K562 (cell line): ENCODE results near the gene ATP8A1. TPM values are rescaled to one million over a fixed set of nuclear protein-coding genes. Genes with fewer than 3 reads are reported as not detected.

Experiments
- ATAC-seq: fragments of 200-7000 bp; cut with Tn5 transposase; 3 replicates; pipeline ENCODE4 v1.9.1; 2020; ENCODE audit warnings: moderate library complexity
- BruUV-seq: library from RNA; stranded (reverse); fragments of 400-500 nt; replicated peaks from 2 replicates; lab custom pipeline; 2021; lab: Mats Ljungman, UMichigan
- CTCF ChIA-PET: fragments of 300-600 bp; formaldehyde crosslinking; extraction: SDS; loops from one replicate; lab custom pipeline; 2021; ENCODE audit warnings: low intra/inter-chr PET ratio; lab: Yijun Ruan, JAX
- POLR2A ChIA-PET: fragments of 300-600, 350-650 bp; sonication (Branson Sonifier 250); formaldehyde crosslinking; extraction: SDS; loops from one replicate; lab custom pipeline; 2021; ENCODE audit warnings: antibody characterized with exemption, inconsistent platforms; lab: Yijun Ruan, JAX
- DNase-seq, 4 experiments: peaks; one replicate each; pipeline versions ENCODE4 v3.0.0 to v3.0.0-alpha.2; 2011 to 2018; ENCODE audit warnings: low spot score in 3 of 4, mixed read lengths in 3 of 4; ENCODE audit errors: extremely low read depth in 1 of 4
- FAIRE-seq: peaks from 2 replicates; lab custom pipeline; 2011; peaks lifted over from hg19 to GRCh38; lab: Jason Lieb, UNC
- H2AFZ ChIP-seq: 2 replicates; pipeline ENCODE4 v1.6.0; 2011; ENCODE audit warnings: low read depth, low read length, control low read depth, inconsistent platforms
- H3K27ac ChIP-seq: fragments of 200-600 bp; 3 replicates; pipeline ENCODE4 v1.8.0; 2011; ENCODE audit warnings: low read depth, mild to moderate bottlenecking, control low read depth, inconsistent platforms, low read length, moderate library complexity, mixed read lengths; ENCODE audit errors: extremely low read depth
- H3K27me3 ChIP-seq, 2 experiments: fragments of 300-600 bp in 1 of 2; 2 replicates in 1 of 2; 3 replicates in 1 of 2; pipeline versions ENCODE4 v1.6.0 to v1.8.0; 2011; ENCODE audit warnings: inconsistent platforms in 2 of 2, low read length in 2 of 2, mild to moderate bottlenecking in 1 of 2, mixed read lengths in 1 of 2, moderate library complexity in 1 of 2; ENCODE audit not compliant: control insufficient read depth in 2 of 2, insufficient read depth in 2 of 2
- H3K36me3 ChIP-seq: fragments of 300-600 bp; 3 replicates; pipeline ENCODE4 v1.8.0; 2011; ENCODE audit warnings: mild to moderate bottlenecking, low read length, inconsistent platforms; ENCODE audit not compliant: control insufficient read depth, insufficient read depth
- H3K4me1 ChIP-seq, 2 experiments: fragments of 200-600 bp in 1 of 2; replicated peaks in 1 of 2; 2 replicates in 1 of 2; 3 replicates in 1 of 2; pipeline versions ENCODE4 v1.5.1 to v1.8.0; 2011; ENCODE audit warnings: inconsistent platforms in 2 of 2, low read length in 2 of 2, mild to moderate bottlenecking in 1 of 2, mixed read lengths in 1 of 2, moderate library complexity in 1 of 2; ENCODE audit not compliant: control insufficient read depth in 2 of 2, insufficient read depth in 2 of 2
- H3K4me2 ChIP-seq: 2 replicates; pipeline ENCODE4 v1.6.1; 2011; ENCODE audit warnings: low read length, control low read depth, inconsistent platforms, mixed read lengths; ENCODE audit not compliant: insufficient read depth
- H3K4me3 ChIP-seq: fragments of 200-600 bp; sonication (generic), shearing (Covaris generic); 2 replicates; pipeline ENCODE4 v1.5.1; 2016; ENCODE audit warnings: control low read depth, inconsistent platforms
- H3K79me2 ChIP-seq: fragments of 200-600 bp; 3 replicates; pipeline ENCODE4 v1.8.0; 2011; ENCODE audit warnings: low read length, inconsistent platforms; ENCODE audit not compliant: control insufficient read depth, insufficient read depth
- H3K9ac ChIP-seq, 2 experiments: 2 replicates each; pipeline versions ENCODE4 v1.6.0 to v1.6.1; 2011; ENCODE audit warnings: low read depth in 2 of 2, low read length in 2 of 2, control low read depth in 1 of 2, inconsistent platforms in 1 of 2, mild to moderate bottlenecking in 1 of 2, mixed read lengths in 1 of 2; ENCODE audit not compliant: insufficient read depth in 1 of 2
- H3K9me1 ChIP-seq: one replicate; pipeline ENCODE4 v1.6.0; 2011; ENCODE audit warnings: inconsistent platforms, mild to moderate bottlenecking, low read length, moderate library complexity; ENCODE audit not compliant: control insufficient read depth, insufficient read depth
- H3K9me3 ChIP-seq: replicated peaks from 2 replicates; pipeline ENCODE4 v1.5.1; 2011; ENCODE audit warnings: low read depth, low read length, inconsistent platforms; ENCODE audit not compliant: control insufficient read depth, insufficient read depth
- H4K20me1 ChIP-seq: replicated peaks from 2 replicates; pipeline ENCODE4 v1.6.1; 2011; ENCODE audit warnings: low read length, inconsistent platforms, mixed read lengths; ENCODE audit not compliant: control insufficient read depth, insufficient read depth
- ARHGAP35 ChIP-seq: fragments of 450-650 bp; IDR thresholded peaks from 2 replicates; pipeline ENCODE4 v1.6.1; 2018; ENCODE audit not compliant: partially characterized antibody
- ATF1 ChIP-seq, 2 experiments: fragments of 450-650 bp in 1 of 2; IDR thresholded peaks; 2 replicates each; pipeline ENCODE4 v1.6.1; 2016; ENCODE audit warnings: missing compliant biosample characterization in 1 of 2, missing genetic modification characterization in 1 of 2
- GATAD2B ChIP-seq: fragments of 450-650 bp; IDR thresholded peaks from 2 replicates; pipeline ENCODE4 v1.6.1; 2017; ENCODE audit warnings: mild to moderate bottlenecking, borderline replicate concordance
- GMEB1 ChIP-seq: fragments of 250-450 bp; sonication (Bioruptor Pico); IDR thresholded peaks from 2 replicates; pipeline ENCODE4 v1.4.0; 2020; ENCODE audit warnings: mild to moderate bottlenecking
- HNRNPK ChIP-seq: fragments of 200-400 bp; formaldehyde crosslinking; IDR thresholded peaks from one replicate; pipeline ENCODE4 v1.6.1; 2018; ENCODE audit warnings: mild to moderate bottlenecking, low read depth, low read length; ENCODE audit not compliant: poor library complexity, severe bottlenecking
- MCM7 ChIP-seq, 2 experiments: fragments of 450-650 bp; IDR thresholded peaks; 2 replicates each; pipeline ENCODE4 v1.6.1; 2016 to 2018
- MED1 ChIP-seq: sonication (generic); formaldehyde crosslinking; IDR thresholded peaks from 2 replicates; pipeline ENCODE4 v1.8.1; 2023; ENCODE audit warnings: missing genetic modification reagents, borderline replicate concordance
- NFIC ChIP-seq: fragments of 450-650 bp; IDR thresholded peaks from 2 replicates; pipeline ENCODE4 v1.6.1; 2017; ENCODE audit warnings: mild to moderate bottlenecking, inconsistent platforms
- NR2F6 ChIP-seq: fragments of 450-650 bp; formaldehyde crosslinking; IDR thresholded peaks from 2 replicates; pipeline ENCODE4 v1.4.0; 2020; ENCODE audit warnings: mild to moderate bottlenecking
- RCOR1 ChIP-seq, 2 experiments: IDR thresholded peaks; 2 replicates each; pipeline ENCODE4 v1.6.1; 2012; ENCODE audit warnings: low read depth in 2 of 2, low read length in 2 of 2, borderline replicate concordance in 1 of 2, improper control_type of control experiment in 1 of 2
- RNF219 ChIP-seq: fragments of 250-450 bp; sonication (Bioruptor Pico); IDR thresholded peaks from 2 replicates; pipeline ENCODE4 v1.5.0; 2022; ENCODE audit warnings: mild to moderate bottlenecking
- SP2 ChIP-seq: IDR thresholded peaks from 2 replicates; pipeline ENCODE4 v1.6.1; 2011; ENCODE audit warnings: mild to moderate bottlenecking, low read depth, low read length, moderate library complexity; ENCODE audit not compliant: poor library complexity, severe bottlenecking; ENCODE audit errors: extremely low read depth
- STAG1 ChIP-seq: sonication (generic); formaldehyde crosslinking; IDR thresholded peaks from 2 replicates; pipeline ENCODE4 v1.5.0; 2020; ENCODE audit warnings: missing genetic modification reagents, borderline replicate concordance
- ZBTB8A ChIP-seq: fragments of 450-650 bp; IDR thresholded peaks from 2 replicates; pipeline ENCODE4 v1.6.1; 2018; ENCODE audit warnings: mild to moderate bottlenecking, moderate library complexity; ENCODE audit not compliant: partially characterized antibody
- ZC3H8 ChIP-seq: fragments of 450-650 bp; IDR thresholded peaks from 2 replicates; pipeline ENCODE4 v1.6.1; 2017
- ZNF121 ChIP-seq: sonication (generic); formaldehyde crosslinking; conservative IDR thresholded peaks from 2 replicates; pipeline ENCODE4 v1.8.0; 2022; ENCODE audit warnings: missing genetic modification reagents
- ZNF311 ChIP-seq: fragments of 250-450 bp; sonication (Bioruptor Pico); IDR thresholded peaks from 2 replicates; pipeline ENCODE4 v1.4.0; 2020; ENCODE audit warnings: mild to moderate bottlenecking, moderate library complexity
- WGBS: fragments of 100-300 bp; shearing (Covaris generic); methylation state at CpG from one replicate; pipeline ENCODE4 v1.1.6; 2016; ENCODE audit warnings: low coverage, mixed read lengths; ENCODE audit not compliant: insufficient coverage; ENCODE audit errors: missing lambda C conversion rate; 5-methylcytosine and 5-hydroxymethylcytosine counted together
- in situ Hi-C: fragments of 300-500 bp; cut with MboI; formaldehyde crosslinking; loops from 4 replicates; pipeline ENCODE4 v1.15.0; 2018; ENCODE audit warnings: inconsistent platforms, mixed read lengths
- intact Hi-C: fragments of 100-400 bp; cut with micrococcal nuclease; formaldehyde crosslinking; loops from 2 replicates; pipeline ENCODE4 v1.14.2; 2022
- polyA plus RNA-seq, 8 experiments: library from polyadenylated mRNA; depleted of rRNA in 4 of 8; stranded (reverse) in 5 of 8; unstranded in 3 of 8; fragments of >200 nt; fragmentation: Nextera tagmentation in 2 of 8; fragmentation: Illumina TruSeq in 1 of 8; extraction: Ambion mirVana in 2 of 8; extraction: Trizol in 1 of 8; gene quantifications; 2 replicates each; pipeline versions ENCODE4 v1.2.1 to v1.2.3, GENCODE V29; 2011 to 2014; ENCODE audit warnings: inconsistent platforms in 1 of 8, missing spikeins in 1 of 8
- total RNA-seq, 7 experiments: library from RNA; depleted of rRNA in 6 of 7; stranded (reverse); fragments of >200 nt in 6 of 7; fragmentation: Illumina TruSeq in 2 of 7; extraction: Trizol in 2 of 7; gene quantifications; 2 replicates each; pipeline versions ENCODE4 v1.2.1 to v1.2.3, GENCODE V29; 2011 to 2021; ENCODE audit warnings: low replicate concordance in 1 of 7

ATP8A1 gene
- total and polyA plus RNA-seq, 9 of the 15 experiments (the other 6 are each of a cell fraction or from before 2014, with no cell fraction given) = 0.05 to 0.29 (median 0.07) TPM; not detected in 2

GRCh38 chr4:42626629-42627146 is 30.2 kb downstream of the ATP8A1 start:
- Histone ChIP-seq H3K9me1 (no peaks in the 10 kb centered on the region), H3K9me3 (no peaks in the 10 kb centered on the region), H3K4me1 (no peaks in the 10 kb centered on the region; a peak in 1 of 5 replicates), H3K36me3 (no peaks in the 10 kb centered on the region), H3K27ac (no peak overlapping the region), H3K4me3 (no peak overlapping the region), H3K79me2 (no peaks in the 10 kb centered on the region), H3K9ac (no peak overlapping the region), H3K4me2 (no peak overlapping the region), H3K27me3 (no peaks in the 10 kb centered on the region), H4K20me1 (no peaks in the 10 kb centered on the region), H2AFZ (no peak overlapping the region)
- TF ChIP-seq ZNF311 (CRISPR knock-in tag) (no peak), GATAD2B (no peak), RCOR1 (IDR thresholded peaks at IDR 0.05; ENCODE audit: borderline replicate concordance in 1 of 2, low read depth in 2 of 2, low read length in 2 of 2) (no peak), STAG1 (CRISPR knock-in tag) (no peak), NFIC (no peak), ZC3H8 (no peak), ATF1 (CRISPR knock-in tag; IDR thresholded peaks at IDR 0.05) (no peak), ATF1 (tag; IDR thresholded peaks at IDR 0.05) (no peak), RNF219 (CRISPR knock-in tag) (no peak), GMEB1 (no peak), ARHGAP35 (no peak), NR2F6 (CRISPR knock-in tag) (no peak), ZBTB8A (no peak), MCM7 (IDR thresholded peaks at IDR 0.05) (no peak), MED1 (CRISPR knock-in tag) (no peak), SP2 (no peak), HNRNPK (no peak), ZNF121 (CRISPR knock-in tag) (no peak)
- ATAC-seq (no peak), FAIRE-seq (no peak), DNase-seq (no peak)
- intact Hi-C loops = no loop called here
- in situ Hi-C loops = no loop called here
- CTCF ChIA-PET = no interaction called here
- POLR2A ChIA-PET = no interaction called here
- no TSS peak for BruUV-seq
- 3% methylated on average over 4 of the region's 4 CpGs for WGBS
